Panc1 (cell line): ENCODE results near the gene SMIM15.

ENCODE experiments used
- POLR2AphosphoS5 ChIP-seq: IDR thresholded peaks from 2 replicates; pipeline ENCODE4 v1.6.1; 2012; ENCODE audit warnings: mild to moderate bottlenecking, low read depth, low read length, moderate library complexity
- SIN3A ChIP-seq: IDR thresholded peaks from 2 replicates; pipeline ENCODE4 v1.6.1; 2012; ENCODE audit warnings: low read depth, mild to moderate bottlenecking, low read length, moderate library complexity, borderline replicate concordance; ENCODE audit not compliant: insufficient read depth
- TCF7L2 ChIP-seq: IDR thresholded peaks from 2 replicates; pipeline ENCODE4 v1.6.1; 2011; ENCODE audit warnings: mild to moderate bottlenecking, low read depth, low read length, inconsistent platforms
- TF ChIP-seq, protein P1 (sequence below): fragments of 450-650 bp; IDR thresholded peaks from 2 replicates; pipeline ENCODE4 v1.5.1; 2017; ENCODE audit warnings: mild to moderate bottlenecking
- TF ChIP-seq, protein P2 (sequence below), 2 experiments: IDR thresholded peaks; 2 replicates each; pipeline ENCODE4 v1.6.1; 2011 to 2012; ENCODE audit warnings: low read depth in 2 of 2, control low read depth in 1 of 2, low read length in 1 of 2, mild to moderate bottlenecking in 1 of 2, moderate library complexity in 1 of 2; ENCODE audit not compliant: insufficient read depth in 1 of 2

GRCh38 chr5:61123145-61123544, 39.1 kb downstream of the SMIM15 start:
- TF ChIP-seq, protein P1, sequence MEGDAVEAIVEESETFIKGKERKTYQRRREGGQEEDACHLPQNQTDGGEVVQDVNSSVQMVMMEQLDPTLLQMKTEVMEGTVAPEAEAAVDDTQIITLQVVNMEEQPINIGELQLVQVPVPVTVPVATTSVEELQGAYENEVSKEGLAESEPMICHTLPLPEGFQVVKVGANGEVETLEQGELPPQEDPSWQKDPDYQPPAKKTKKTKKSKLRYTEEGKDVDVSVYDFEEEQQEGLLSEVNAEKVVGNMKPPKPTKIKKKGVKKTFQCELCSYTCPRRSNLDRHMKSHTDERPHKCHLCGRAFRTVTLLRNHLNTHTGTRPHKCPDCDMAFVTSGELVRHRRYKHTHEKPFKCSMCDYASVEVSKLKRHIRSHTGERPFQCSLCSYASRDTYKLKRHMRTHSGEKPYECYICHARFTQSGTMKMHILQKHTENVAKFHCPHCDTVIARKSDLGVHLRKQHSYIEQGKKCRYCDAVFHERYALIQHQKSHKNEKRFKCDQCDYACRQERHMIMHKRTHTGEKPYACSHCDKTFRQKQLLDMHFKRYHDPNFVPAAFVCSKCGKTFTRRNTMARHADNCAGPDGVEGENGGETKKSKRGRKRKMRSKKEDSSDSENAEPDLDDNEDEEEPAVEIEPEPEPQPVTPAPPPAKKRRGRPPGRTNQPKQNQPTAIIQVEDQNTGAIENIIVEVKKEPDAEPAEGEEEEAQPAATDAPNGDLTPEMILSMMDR, result no peak
- TF ChIP-seq TCF7L2, result no peak
- TF ChIP-seq, protein P2, sequence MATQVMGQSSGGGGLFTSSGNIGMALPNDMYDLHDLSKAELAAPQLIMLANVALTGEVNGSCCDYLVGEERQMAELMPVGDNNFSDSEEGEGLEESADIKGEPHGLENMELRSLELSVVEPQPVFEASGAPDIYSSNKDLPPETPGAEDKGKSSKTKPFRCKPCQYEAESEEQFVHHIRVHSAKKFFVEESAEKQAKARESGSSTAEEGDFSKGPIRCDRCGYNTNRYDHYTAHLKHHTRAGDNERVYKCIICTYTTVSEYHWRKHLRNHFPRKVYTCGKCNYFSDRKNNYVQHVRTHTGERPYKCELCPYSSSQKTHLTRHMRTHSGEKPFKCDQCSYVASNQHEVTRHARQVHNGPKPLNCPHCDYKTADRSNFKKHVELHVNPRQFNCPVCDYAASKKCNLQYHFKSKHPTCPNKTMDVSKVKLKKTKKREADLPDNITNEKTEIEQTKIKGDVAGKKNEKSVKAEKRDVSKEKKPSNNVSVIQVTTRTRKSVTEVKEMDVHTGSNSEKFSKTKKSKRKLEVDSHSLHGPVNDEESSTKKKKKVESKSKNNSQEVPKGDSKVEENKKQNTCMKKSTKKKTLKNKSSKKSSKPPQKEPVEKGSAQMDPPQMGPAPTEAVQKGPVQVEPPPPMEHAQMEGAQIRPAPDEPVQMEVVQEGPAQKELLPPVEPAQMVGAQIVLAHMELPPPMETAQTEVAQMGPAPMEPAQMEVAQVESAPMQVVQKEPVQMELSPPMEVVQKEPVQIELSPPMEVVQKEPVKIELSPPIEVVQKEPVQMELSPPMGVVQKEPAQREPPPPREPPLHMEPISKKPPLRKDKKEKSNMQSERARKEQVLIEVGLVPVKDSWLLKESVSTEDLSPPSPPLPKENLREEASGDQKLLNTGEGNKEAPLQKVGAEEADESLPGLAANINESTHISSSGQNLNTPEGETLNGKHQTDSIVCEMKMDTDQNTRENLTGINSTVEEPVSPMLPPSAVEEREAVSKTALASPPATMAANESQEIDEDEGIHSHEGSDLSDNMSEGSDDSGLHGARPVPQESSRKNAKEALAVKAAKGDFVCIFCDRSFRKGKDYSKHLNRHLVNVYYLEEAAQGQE (IDR thresholded peaks at IDR 0.05; ENCODE audit: insufficient read depth in 1 of 2, low read depth in 2 of 2, low read length in 1 of 2), result no peak
- TF ChIP-seq POLR2AphosphoS5, result no peak
- no peak for TF ChIP-seq SIN3A
